ENCODE measurements around the gene LRP2.

GRCh38 chr2:169203952-169204351 is 158.4 kb downstream of the LRP2 start:
- TF ChIP-seq CTCF (conservative IDR thresholded peaks at IDR 0.05; ENCODE audit: low read depth, low read length) (no peak), RAD21 (IDR thresholded peaks at IDR 0.05; ENCODE audit: low read length) (no peak), POLR2A (IDR thresholded peaks at IDR 0.05; ENCODE audit: low read depth, low read length) (no peak), RCOR1 (IDR thresholded peaks at IDR 0.05; ENCODE audit: insufficient replicate concordance, low read length) (no peak), MAFK (IDR thresholded peaks at IDR 0.05; ENCODE audit: low read depth, low read length) (no peak), BHLHE40 (IDR thresholded peaks at IDR 0.05; ENCODE audit: low read depth, low read length) (no peak), MXI1 (IDR thresholded peaks at IDR 0.05; ENCODE audit: borderline replicate concordance, low read depth, low read length) (no peak), ELK1 (IDR thresholded peaks at IDR 0.05; ENCODE audit: borderline replicate concordance, low read depth, low read length) (no peak), CEBPB (IDR thresholded peaks at IDR 0.05; ENCODE audit: low read depth, low read length) (no peak), RFX5 (IDR thresholded peaks at IDR 0.05; ENCODE audit: low read depth, low read length) (no peak), NFE2L2 (IDR thresholded peaks at IDR 0.05; ENCODE audit: low read depth, low read length) (no peak), FOS (IDR thresholded peaks at IDR 0.05; ENCODE audit: low read depth, low read length) (no peak)
